Measurements from ENCODE around the gene UBE2S.

The UBE2S gene

GRCh38 chr19:55398200-55398925 lies 9.2 kb downstream of the UBE2S start:
- no peak for TF ChIP-seq CTCF (IDR thresholded peaks at IDR 0.05; ENCODE audit: extremely low read depth, insufficient read depth, missing control alignments)
- peak; percentile 68 for DNase-seq (ENCODE audit: low spot score)
- in situ Hi-C loops (cut with MboI; ENCODE audit: low pct_unique_long_range_greater_than_20kb, low sequenced_read_pairs, unreplicated experiment) = no loop called here

DNA sequence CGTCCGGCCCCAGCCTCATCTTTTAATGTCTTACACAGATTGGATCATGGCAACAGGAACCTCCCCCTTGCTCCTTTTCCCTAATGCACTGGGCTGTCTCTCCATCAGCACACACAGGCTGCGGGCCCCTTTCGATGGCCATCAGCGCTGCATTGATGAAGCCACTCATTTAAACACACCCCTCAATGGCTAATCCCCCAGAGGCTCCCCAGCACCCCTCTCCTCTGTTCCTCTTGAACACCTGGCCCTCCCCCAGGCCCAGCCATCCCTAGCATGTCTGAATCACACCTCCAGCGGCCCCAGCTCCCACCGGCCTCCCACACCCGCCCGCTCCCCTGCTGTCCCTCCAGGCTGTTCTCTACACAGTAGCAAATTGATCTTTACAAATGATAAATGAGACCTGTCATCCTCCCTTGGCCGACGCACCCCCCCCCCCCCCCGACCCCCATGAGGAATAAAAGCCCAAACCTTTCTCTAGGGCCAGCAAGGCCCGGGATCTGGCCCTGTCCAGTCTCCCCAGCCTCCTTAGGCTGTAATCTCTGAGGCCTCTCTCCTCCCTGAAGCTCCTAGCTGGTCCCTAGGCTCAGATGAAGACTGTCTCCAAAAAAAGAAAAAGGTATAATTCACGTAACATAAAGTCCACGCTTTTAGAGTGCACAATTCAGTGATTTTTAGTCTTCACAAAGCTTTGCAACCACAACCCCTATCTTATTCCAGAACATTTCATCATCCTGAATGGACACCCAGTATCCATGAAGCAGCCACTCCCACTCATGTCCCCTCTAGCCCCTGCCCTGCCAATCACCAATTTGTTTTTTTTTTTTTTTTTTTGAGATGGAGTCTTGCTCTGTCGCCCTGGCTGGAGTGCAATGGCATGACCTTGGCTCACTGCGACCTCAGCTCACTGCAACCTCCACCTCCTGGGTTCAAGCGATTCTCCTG lies 14.5 kb downstream of the UBE2S start:
- no peak for TF ChIP-seq CTCF (IDR thresholded peaks at IDR 0.05; ENCODE audit: extremely low read depth, insufficient read depth, missing control alignments)
- DNase-seq (ENCODE audit: low spot score) = no peak
- in situ Hi-C loops (cut with MboI; ENCODE audit: low pct_unique_long_range_greater_than_20kb, low sequenced_read_pairs, unreplicated experiment) = no loop called here

DNA sequence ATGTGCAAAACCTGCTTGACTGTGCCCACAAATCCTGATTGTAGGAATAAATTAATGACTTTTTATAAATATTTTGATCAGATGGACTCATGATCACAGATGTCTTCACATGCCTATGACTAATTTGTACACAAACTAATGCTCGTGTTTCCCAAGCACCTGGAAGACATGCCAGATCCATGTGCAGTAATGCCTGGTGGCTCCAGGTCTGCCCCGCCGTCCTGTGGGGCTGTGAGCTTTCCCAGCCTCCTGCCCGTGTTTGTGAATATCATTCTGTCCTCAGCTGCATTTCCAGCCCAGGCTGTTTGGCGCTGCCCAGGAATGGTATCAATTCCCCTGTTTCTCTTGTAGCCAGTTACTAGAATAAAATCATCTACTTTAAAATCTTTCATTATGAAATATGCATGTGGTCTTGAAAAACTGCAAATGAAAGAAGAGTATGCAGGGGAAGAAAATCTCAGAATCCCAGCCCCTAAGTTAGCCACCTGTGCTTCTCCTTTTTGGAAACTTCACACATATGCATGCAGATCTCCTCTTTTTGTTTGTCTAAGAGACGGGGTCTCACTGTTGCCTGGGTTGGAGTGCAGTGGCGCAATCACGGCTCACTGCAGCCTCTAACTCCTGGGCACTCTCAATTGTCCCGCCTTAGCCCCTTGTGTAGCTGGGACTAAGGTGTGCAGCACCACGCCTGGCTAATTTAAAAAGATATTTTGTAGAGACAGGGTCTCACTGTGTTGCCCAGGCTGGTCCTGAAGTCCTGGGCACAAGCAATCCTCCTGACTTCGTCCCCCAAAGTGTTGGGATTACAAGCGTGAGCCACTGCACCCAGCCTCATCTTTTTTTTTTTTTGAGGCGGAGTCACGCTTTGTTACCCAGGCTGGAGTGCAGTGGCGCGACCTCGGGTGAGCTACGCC lies 15.6 kb downstream of the UBE2S start:
- in situ Hi-C loops (cut with MboI; ENCODE audit: low pct_unique_long_range_greater_than_20kb, low sequenced_read_pairs, unreplicated experiment) = no loop called here
- DNase-seq (ENCODE audit: low spot score) = no peak
- TF ChIP-seq CTCF (IDR thresholded peaks at IDR 0.05; ENCODE audit: extremely low read depth, insufficient read depth, missing control alignments) = no peak

DNA sequence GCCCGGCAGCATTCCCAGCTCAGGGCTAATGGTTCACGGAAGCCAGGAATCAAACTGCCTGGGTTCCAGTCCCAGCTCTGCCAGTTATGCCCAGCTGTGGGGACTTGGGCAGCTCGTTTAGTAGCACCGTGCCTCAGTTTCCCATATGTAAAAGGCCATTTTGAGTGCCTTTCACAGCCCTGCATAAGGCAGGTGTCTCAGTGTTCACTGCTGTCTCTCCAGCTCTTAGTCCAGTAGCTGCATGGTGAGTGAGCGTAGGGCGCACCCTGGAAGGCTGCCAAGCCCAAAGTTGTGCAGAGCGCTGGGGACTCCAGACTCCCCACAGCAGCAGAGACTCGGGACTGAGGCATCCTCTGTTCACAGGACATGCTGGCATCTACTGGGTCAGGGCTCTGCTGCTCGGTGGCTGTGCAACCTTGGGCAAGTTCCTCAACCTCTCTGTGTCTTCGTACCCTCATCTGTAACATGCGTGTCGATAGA lies 16.4 kb downstream of the UBE2S start:
- no peak for DNase-seq (ENCODE audit: low spot score)
- no peak for TF ChIP-seq CTCF (IDR thresholded peaks at IDR 0.05; ENCODE audit: extremely low read depth, insufficient read depth, missing control alignments)
- in situ Hi-C loops (cut with MboI; ENCODE audit: low pct_unique_long_range_greater_than_20kb, low sequenced_read_pairs, unreplicated experiment) = no loop called here

DNA sequence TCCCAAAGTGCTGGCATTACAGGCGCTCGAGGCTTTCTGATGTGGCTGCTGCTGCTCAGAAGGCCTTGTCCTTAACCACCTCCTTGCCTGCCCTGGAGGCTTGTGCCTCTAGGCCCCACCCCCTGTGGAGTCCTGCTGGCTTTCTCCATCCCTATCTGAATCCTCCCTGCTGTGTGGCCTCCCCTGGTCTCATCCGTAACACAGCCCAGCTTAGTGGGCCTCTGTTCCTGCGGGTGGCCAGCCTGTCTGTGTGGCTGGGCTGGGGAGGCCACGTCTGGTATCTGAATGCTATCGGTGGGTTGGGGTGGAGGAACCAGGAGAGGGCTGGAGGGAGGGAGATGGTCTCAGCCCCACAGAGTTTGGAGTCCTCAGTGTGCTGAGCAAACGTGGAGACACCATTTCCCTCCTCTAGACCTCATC lies 17.1 kb downstream of the UBE2S start:
- no peak for TF ChIP-seq CTCF (IDR thresholded peaks at IDR 0.05; ENCODE audit: extremely low read depth, insufficient read depth, missing control alignments)
- in situ Hi-C loops (cut with MboI; ENCODE audit: low pct_unique_long_range_greater_than_20kb, low sequenced_read_pairs, unreplicated experiment) = no loop called here
- DNase-seq (ENCODE audit: low spot score) = no peak

Data from GM13977 (cell line).